ENCODE measurements around the gene PGK1. TPM values are rescaled to one million over a fixed set of nuclear protein-coding genes. Genes with fewer than 3 reads are reported as not detected.
"Not testable (repeated sequence)": the region's sequence is repeated elsewhere in the genome, so short reads cannot be mapped to it uniquely, and the experiment has no call there.

Gene PGK1
- total RNA-seq, 1 donor from 2014 or later = 448 TPM

- intact Hi-C loops (cut with micrococcal nuclease) = loop anchor here (10.0 kb wide), 1 partner anchor 202 kb away; no protein-coding TSS in a partner anchor
- DNase-seq = no peak
- ATAC-seq = no peak
Observed at GRCh38 chrX:78106651-78106986, 2.6 kb downstream of the PGK1 start.

GRCh38 chrX:78109458-78109857 is 5.4 kb downstream of the PGK1 start:
- intact Hi-C loops (cut with micrococcal nuclease) = loop anchor here (10.0 kb wide), 1 partner anchor 205 kb away; no protein-coding TSS in a partner anchor
- ATAC-seq (no peak), DNase-seq (no peak)

GRCh38 chrX:78111140-78111931 is 7.3 kb downstream of the PGK1 start:
- intact Hi-C loops (cut with micrococcal nuclease) = no loop called here
- DNase-seq = no peak
- ATAC-seq = no peak

GRCh38 chrX:78116365-78116764 is 12.3 kb downstream of the PGK1 start:
- intact Hi-C loops (cut with micrococcal nuclease) = no loop called here
- DNase-seq = no peak
- ATAC-seq = no peak

- DNase-seq (no peak), ATAC-seq (no peak)
- intact Hi-C loops (cut with micrococcal nuclease) = no loop called here
Observed at GRCh38 chrX:78116766-78117165, 12.7 kb downstream of the PGK1 start.

GRCh38 chrX:78118628-78119027 is 14.6 kb downstream of the PGK1 start:
- ATAC-seq (no peak), DNase-seq (no peak)
- intact Hi-C loops (cut with micrococcal nuclease) = no loop called here

- no peak for ATAC-seq
Observed at GRCh38 chrX:78119521-78120227, 15.6 kb downstream of the PGK1 start.

GRCh38 chrX:78123190-78123589 is 19.1 kb downstream of the PGK1 start:
- DNase-seq = no peak
- peak; percentile 18 for ATAC-seq
- intact Hi-C loops (cut with micrococcal nuclease) = no loop called here

More at GRCh38 chrX:78119521-78120227, 15.6 kb downstream of the PGK1 start:
- no peak for DNase-seq
- intact Hi-C loops (cut with micrococcal nuclease) = no loop called here

- intact Hi-C loops (cut with micrococcal nuclease) = no loop called here
Observed at GRCh38 chrX:78124307-78124706, 20.3 kb downstream of the PGK1 start.

GRCh38 chrX:78125148-78125547 is 21.1 kb downstream of the PGK1 start:
- no peak for DNase-seq
- no peak for ATAC-seq
- intact Hi-C loops (cut with micrococcal nuclease) = no loop called here

More at GRCh38 chrX:78124307-78124706, 20.3 kb downstream of the PGK1 start:
- DNase-seq = no peak
- no peak for ATAC-seq

- ATAC-seq; intact Hi-C loops (cut with micrococcal nuclease); DNase-seq: not testable (repeated sequence)
Observed at GRCh38 chrX:78125781-78126180, 21.7 kb downstream of the PGK1 start.

- ATAC-seq = no peak
- intact Hi-C loops (cut with micrococcal nuclease) = no loop called here
- DNase-seq = no peak
Observed at GRCh38 chrX:78129714-78130113, 25.7 kb downstream of the PGK1 start.

GRCh38 chrX:78130396-78130795 is 26.3 kb downstream of the PGK1 start:
- intact Hi-C loops (cut with micrococcal nuclease) = no loop called here
- no peak for DNase-seq
- ATAC-seq = no peak

- no peak for ATAC-seq
- intact Hi-C loops (cut with micrococcal nuclease) = no loop called here
Observed at GRCh38 chrX:78131117-78131516, 27.1 kb downstream of the PGK1 start.

GRCh38 chrX:78133238-78133960 is 29.4 kb downstream of the PGK1 start:
- DNase-seq = no peak
- intact Hi-C loops (cut with micrococcal nuclease) = no loop called here
- no peak for ATAC-seq

More at GRCh38 chrX:78131117-78131516, 27.1 kb downstream of the PGK1 start:
- no peak for DNase-seq

GRCh38 chrX:78139160-78140123 is 35.4 kb downstream of the PGK1 start, which contains the start of gene TAF9B:
Gene TAF9B, minus strand, starts transcription at chrX:78139650. Its CDS starts 39 bp downstream, at chrX:78139611.
- ATAC-seq = peak; percentile 100
- peak; percentile 89 for DNase-seq
- intact Hi-C loops (cut with micrococcal nuclease) = no loop called here

- DNase-seq (no peak), ATAC-seq (no peak)
- intact Hi-C loops (cut with micrococcal nuclease) = no loop called here
Observed at GRCh38 chrX:78140206-78140605, 36.2 kb downstream of the PGK1 start.

- intact Hi-C loops (cut with micrococcal nuclease); DNase-seq; ATAC-seq: not testable (repeated sequence)
Observed at GRCh38 chrX:78147002-78147540, 43.0 kb downstream of the PGK1 start.
